ENCODE results near the gene CYFIP2. TPM values are rescaled to one million over a fixed set of nuclear protein-coding genes. Genes with fewer than 3 reads are reported as not detected.

Gene CYFIP2
- total and polyA plus RNA-seq, 2 donors from 2014 or later, result 128 to 217 TPM

DNA sequence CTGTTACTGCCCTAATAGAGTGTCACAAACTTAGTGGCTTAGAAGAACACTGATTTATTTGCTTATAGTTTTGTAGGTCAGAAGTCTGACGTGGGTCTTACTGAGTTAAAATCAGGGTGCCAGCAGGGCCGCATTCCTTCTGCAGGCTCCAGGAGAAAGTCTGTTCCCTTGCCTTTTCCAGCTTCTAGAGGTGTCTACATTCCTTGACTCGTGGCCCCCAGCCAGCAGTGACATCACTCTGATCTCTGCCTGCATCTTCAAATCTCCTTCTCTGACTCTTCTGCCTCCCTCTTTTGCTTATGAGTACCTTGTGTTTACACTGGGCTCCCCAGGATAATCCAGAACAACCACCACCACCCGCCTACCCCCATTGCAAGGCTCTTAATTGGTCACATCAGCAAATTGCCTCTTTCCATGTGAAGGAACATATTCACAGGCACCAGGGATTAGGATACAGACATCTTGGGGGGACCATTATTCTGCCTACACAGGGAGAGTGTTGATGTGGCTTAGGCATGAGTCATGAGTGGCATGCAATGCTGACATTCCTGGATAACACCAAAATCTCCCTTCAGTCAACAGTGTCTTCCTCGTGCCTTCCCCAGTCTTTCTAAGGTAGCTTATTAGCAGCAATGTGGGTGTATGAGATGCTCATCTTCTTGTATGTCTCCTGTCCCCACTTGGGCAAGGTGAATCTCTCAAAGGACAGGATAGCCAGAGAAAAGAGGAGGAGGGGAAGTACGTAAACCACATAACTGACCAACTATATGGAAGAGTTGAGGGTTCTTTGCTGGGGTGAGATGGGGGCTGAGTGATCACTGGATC is 24.4 kb downstream of the CYFIP2 start:
- Histone ChIP-seq H3K27ac (ENCODE audit: low read depth in 2 of 2, low read length in 2 of 2) (peak overlapping the region; percentile 88 to 92), H3K4me3 (ENCODE audit: low read length in 3 of 3) (no peak overlapping the region)
- no peak for FAIRE-seq

GRCh38 chr5:157290981-157291711 is 25.2 kb downstream of the CYFIP2 start:
- FAIRE-seq (peak; percentile 76), DNase-seq (peak; percentile 78 to 90 (median 85))
- TF ChIP-seq, protein P1, sequence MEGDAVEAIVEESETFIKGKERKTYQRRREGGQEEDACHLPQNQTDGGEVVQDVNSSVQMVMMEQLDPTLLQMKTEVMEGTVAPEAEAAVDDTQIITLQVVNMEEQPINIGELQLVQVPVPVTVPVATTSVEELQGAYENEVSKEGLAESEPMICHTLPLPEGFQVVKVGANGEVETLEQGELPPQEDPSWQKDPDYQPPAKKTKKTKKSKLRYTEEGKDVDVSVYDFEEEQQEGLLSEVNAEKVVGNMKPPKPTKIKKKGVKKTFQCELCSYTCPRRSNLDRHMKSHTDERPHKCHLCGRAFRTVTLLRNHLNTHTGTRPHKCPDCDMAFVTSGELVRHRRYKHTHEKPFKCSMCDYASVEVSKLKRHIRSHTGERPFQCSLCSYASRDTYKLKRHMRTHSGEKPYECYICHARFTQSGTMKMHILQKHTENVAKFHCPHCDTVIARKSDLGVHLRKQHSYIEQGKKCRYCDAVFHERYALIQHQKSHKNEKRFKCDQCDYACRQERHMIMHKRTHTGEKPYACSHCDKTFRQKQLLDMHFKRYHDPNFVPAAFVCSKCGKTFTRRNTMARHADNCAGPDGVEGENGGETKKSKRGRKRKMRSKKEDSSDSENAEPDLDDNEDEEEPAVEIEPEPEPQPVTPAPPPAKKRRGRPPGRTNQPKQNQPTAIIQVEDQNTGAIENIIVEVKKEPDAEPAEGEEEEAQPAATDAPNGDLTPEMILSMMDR (IDR thresholded peaks at IDR 0.05; ENCODE audit: borderline replicate concordance, extremely low read depth, insufficient read depth), result no peak
- H3K4me1 ChIP-seq (ENCODE audit: control insufficient read depth in 2 of 3, insufficient read depth in 2 of 3, low read depth in 1 of 3, low read length in 3 of 3), result peaks cover 0 to 47% (median 35%) of the 10 kb centered on the region in 3 donors
- no peaks in the 10 kb centered on the region for H3K9me3 ChIP-seq (ENCODE audit: control insufficient read depth in 2 of 3, insufficient read depth in 1 of 3, low read length in 3 of 3)
- H3K4me3 ChIP-seq (ENCODE audit: low read length in 3 of 3), result no peak overlapping the region
- H3K27ac ChIP-seq (ENCODE audit: low read depth in 2 of 2, low read length in 2 of 2), result peak overlapping the region; percentile 88 to 92
- H3K36me3 ChIP-seq (ENCODE audit: control insufficient read depth in 2 of 3, insufficient read depth in 3 of 3, low read length in 3 of 3), result peaks cover 0 to 26% (median 7%) of the 10 kb centered on the region in 3 donors
- H3K9ac ChIP-seq (ENCODE audit: low read length in 3 of 3), result peak overlapping the region in 1 of 3 donors; percentile 2
- no peaks in the 10 kb centered on the region for H3K27me3 ChIP-seq (ENCODE audit: control insufficient read depth, insufficient read depth, low read length)
- intact Hi-C loops (cut with DNase I), result no loop called here

More for the DNA sequence above, 24.4 kb downstream of the CYFIP2 start:
- peaks cover 0 to 48% (median 37%) of the 10 kb centered on the region in 3 donors for H3K4me1 ChIP-seq (ENCODE audit: control insufficient read depth in 2 of 3, insufficient read depth in 2 of 3, low read depth in 1 of 3, low read length in 3 of 3)
- intact Hi-C loops (cut with DNase I), result no loop called here
- no peaks in the 10 kb centered on the region for H3K9me3 ChIP-seq (ENCODE audit: control insufficient read depth in 2 of 3, insufficient read depth in 1 of 3, low read length in 3 of 3)
- no peaks in the 10 kb centered on the region for H3K27me3 ChIP-seq (ENCODE audit: control insufficient read depth, insufficient read depth, low read length)
- H3K9ac ChIP-seq (ENCODE audit: low read length in 3 of 3), result peak overlapping the region in 1 of 3 donors; percentile 53
- TF ChIP-seq, protein P1 (IDR thresholded peaks at IDR 0.05; ENCODE audit: borderline replicate concordance, extremely low read depth, insufficient read depth), result no peak
- DNase-seq, result no peak
- H3K36me3 ChIP-seq (ENCODE audit: control insufficient read depth in 2 of 3, insufficient read depth in 3 of 3, low read length in 3 of 3), result peaks cover 0 to 26% (median 7%) of the 10 kb centered on the region in 3 donors

DNA sequence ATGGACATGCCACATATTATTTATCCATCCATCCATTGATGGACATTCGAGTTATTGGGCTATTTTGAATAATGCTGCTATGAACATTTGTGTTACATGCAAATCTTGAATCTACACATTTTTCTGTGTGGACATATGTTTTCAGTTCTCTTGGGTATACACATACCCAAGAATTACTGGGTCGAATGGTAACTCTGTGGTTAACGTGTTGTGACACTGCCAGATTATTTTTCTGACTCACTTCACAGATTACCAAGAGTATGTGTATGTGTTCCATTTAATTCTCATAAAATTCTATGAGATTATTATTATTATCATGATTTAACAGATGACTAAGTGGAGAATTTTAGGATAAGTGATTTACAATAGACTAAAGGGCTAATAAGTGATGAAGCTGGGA is 26.7 kb downstream of the CYFIP2 start:
- peaks cover 0 to 47% (median 25%) of the 10 kb centered on the region in 3 donors for H3K4me1 ChIP-seq (ENCODE audit: control insufficient read depth in 2 of 3, insufficient read depth in 2 of 3, low read depth in 1 of 3, low read length in 3 of 3)
- FAIRE-seq (no peak), DNase-seq (no peak)
- H3K27me3 ChIP-seq (ENCODE audit: control insufficient read depth, insufficient read depth, low read length), result no peaks in the 10 kb centered on the region
- no peak overlapping the region for H3K9ac ChIP-seq (ENCODE audit: low read length in 3 of 3)
- TF ChIP-seq, protein P1 (IDR thresholded peaks at IDR 0.05; ENCODE audit: borderline replicate concordance, extremely low read depth, insufficient read depth), result no peak
- H3K36me3 ChIP-seq (ENCODE audit: control insufficient read depth in 2 of 3, insufficient read depth in 3 of 3, low read length in 3 of 3), result peaks cover 0 to 26% (median 10%) of the 10 kb centered on the region in 3 donors
- H3K27ac ChIP-seq (ENCODE audit: low read depth in 2 of 2, low read length in 2 of 2), result peak overlapping the region in 1 of 2 donors; percentile 48
- intact Hi-C loops (cut with DNase I), result no loop called here
- H3K4me3 ChIP-seq (ENCODE audit: low read length in 3 of 3), result no peak overlapping the region
- H3K9me3 ChIP-seq (ENCODE audit: control insufficient read depth in 2 of 3, insufficient read depth in 1 of 3, low read length in 3 of 3), result no peaks in the 10 kb centered on the region

Measured in kidney (tissue), 14 donors.